ENCODE results near the gene BNC2.

BNC2 gene

GRCh38 chr9:16623989-16624743, 246.3 kb downstream of the BNC2 start:
- no peak overlapping the region for H3K4me3 Mint-ChIP-seq
- no peaks in the 10 kb centered on the region for H3K36me3 Mint-ChIP-seq (ENCODE audit: low read depth)
- H3K27me3 Mint-ChIP-seq = no peaks in the 10 kb centered on the region
- no peaks in the 10 kb centered on the region for H3K4me1 Mint-ChIP-seq (ENCODE audit: low read depth)
- no peak overlapping the region for H3K27ac Mint-ChIP-seq
- no peaks in the 10 kb centered on the region for H3K9me3 Mint-ChIP-seq

- Mint-ChIP-seq H3K27ac (no peak overlapping the region), H3K4me1 (ENCODE audit: low read depth) (no peaks in the 10 kb centered on the region), H3K36me3 (ENCODE audit: low read depth) (no peaks in the 10 kb centered on the region), H3K4me3 (no peak overlapping the region), H3K27me3 (peaks cover 3% of the 10 kb centered on the region), H3K9me3 (no peaks in the 10 kb centered on the region)
Observed at GRCh38 chr9:16622541-16622940, 247.9 kb downstream of the BNC2 start.

- Mint-ChIP-seq H3K4me3 (no peak overlapping the region), H3K27me3 (peaks cover 3% of the 10 kb centered on the region), H3K4me1 (ENCODE audit: low read depth) (no peaks in the 10 kb centered on the region), H3K36me3 (ENCODE audit: low read depth) (no peaks in the 10 kb centered on the region), H3K9me3 (no peaks in the 10 kb centered on the region), H3K27ac (no peak overlapping the region)
Observed at GRCh38 chr9:16619914-16620520, 250.5 kb downstream of the BNC2 start.

- no peak overlapping the region for H3K4me3 Mint-ChIP-seq
- no peaks in the 10 kb centered on the region for H3K36me3 Mint-ChIP-seq (ENCODE audit: low read depth)
- H3K27me3 Mint-ChIP-seq = peaks cover 3% of the 10 kb centered on the region
- H3K9me3 Mint-ChIP-seq = no peaks in the 10 kb centered on the region
- no peaks in the 10 kb centered on the region for H3K4me1 Mint-ChIP-seq (ENCODE audit: low read depth)
- no peak overlapping the region for H3K27ac Mint-ChIP-seq
Observed at GRCh38 chr9:16619402-16619801, 251.1 kb downstream of the BNC2 start.

GRCh38 chr9:16618524-16618923, 251.9 kb downstream of the BNC2 start:
- H3K36me3 Mint-ChIP-seq (ENCODE audit: low read depth) = no peaks in the 10 kb centered on the region
- H3K4me3 Mint-ChIP-seq = no peak overlapping the region
- no peak overlapping the region for H3K27ac Mint-ChIP-seq
- no peaks in the 10 kb centered on the region for H3K9me3 Mint-ChIP-seq
- no peaks in the 10 kb centered on the region for H3K4me1 Mint-ChIP-seq (ENCODE audit: low read depth)
- H3K27me3 Mint-ChIP-seq = peaks cover 3% of the 10 kb centered on the region

GRCh38 chr9:16616686-16617085, 253.8 kb downstream of the BNC2 start:
- H3K4me1 Mint-ChIP-seq (ENCODE audit: low read depth) = no peaks in the 10 kb centered on the region
- H3K27me3 Mint-ChIP-seq = peaks cover 3% of the 10 kb centered on the region
- no peak overlapping the region for H3K27ac Mint-ChIP-seq
- H3K9me3 Mint-ChIP-seq = no peaks in the 10 kb centered on the region
- H3K36me3 Mint-ChIP-seq (ENCODE audit: low read depth) = no peaks in the 10 kb centered on the region
- no peak overlapping the region for H3K4me3 Mint-ChIP-seq

- Mint-ChIP-seq H3K4me3 (no peak overlapping the region), H3K4me1 (ENCODE audit: low read depth) (no peaks in the 10 kb centered on the region), H3K27me3 (peaks cover 3% of the 10 kb centered on the region), H3K27ac (no peak overlapping the region), H3K9me3 (no peaks in the 10 kb centered on the region), H3K36me3 (ENCODE audit: low read depth) (no peaks in the 10 kb centered on the region)
Observed at GRCh38 chr9:16615451-16615850, 255.0 kb downstream of the BNC2 start.

GRCh38 chr9:16613605-16614004, 256.9 kb downstream of the BNC2 start:
- Mint-ChIP-seq H3K27me3 (peaks cover 3% of the 10 kb centered on the region), H3K36me3 (ENCODE audit: low read depth) (no peaks in the 10 kb centered on the region), H3K4me3 (no peak overlapping the region), H3K27ac (no peak overlapping the region), H3K4me1 (ENCODE audit: low read depth) (no peaks in the 10 kb centered on the region), H3K9me3 (no peaks in the 10 kb centered on the region)

GRCh38 chr9:16613051-16613450, 257.4 kb downstream of the BNC2 start:
- no peaks in the 10 kb centered on the region for H3K4me1 Mint-ChIP-seq (ENCODE audit: low read depth)
- H3K4me3 Mint-ChIP-seq = no peak overlapping the region
- no peaks in the 10 kb centered on the region for H3K9me3 Mint-ChIP-seq
- peaks cover under 1% of the 10 kb centered on the region for H3K27me3 Mint-ChIP-seq
- H3K27ac Mint-ChIP-seq = no peak overlapping the region
- H3K36me3 Mint-ChIP-seq (ENCODE audit: low read depth) = no peaks in the 10 kb centered on the region

- H3K27ac Mint-ChIP-seq = no peak overlapping the region
- no peaks in the 10 kb centered on the region for H3K4me1 Mint-ChIP-seq (ENCODE audit: low read depth)
- no peaks in the 10 kb centered on the region for H3K27me3 Mint-ChIP-seq
- no peak overlapping the region for H3K4me3 Mint-ChIP-seq
- no peaks in the 10 kb centered on the region for H3K9me3 Mint-ChIP-seq
- no peaks in the 10 kb centered on the region for H3K36me3 Mint-ChIP-seq (ENCODE audit: low read depth)
Observed at GRCh38 chr9:16612627-16613026, 257.8 kb downstream of the BNC2 start.

- no peaks in the 10 kb centered on the region for H3K4me1 Mint-ChIP-seq (ENCODE audit: low read depth)
- no peak overlapping the region for H3K27ac Mint-ChIP-seq
- H3K27me3 Mint-ChIP-seq = no peaks in the 10 kb centered on the region
- H3K9me3 Mint-ChIP-seq = no peaks in the 10 kb centered on the region
- no peaks in the 10 kb centered on the region for H3K36me3 Mint-ChIP-seq (ENCODE audit: low read depth)
- no peak overlapping the region for H3K4me3 Mint-ChIP-seq
Observed at GRCh38 chr9:16611983-16612382, 258.5 kb downstream of the BNC2 start.

GRCh38 chr9:16611001-16611400, 259.5 kb downstream of the BNC2 start:
- Mint-ChIP-seq H3K36me3 (ENCODE audit: low read depth) (no peaks in the 10 kb centered on the region), H3K4me3 (no peak overlapping the region), H3K27ac (no peak overlapping the region), H3K9me3 (no peaks in the 10 kb centered on the region), H3K27me3 (no peaks in the 10 kb centered on the region), H3K4me1 (ENCODE audit: low read depth) (no peaks in the 10 kb centered on the region)

GRCh38 chr9:16610538-16610937, 259.9 kb downstream of the BNC2 start:
- Mint-ChIP-seq H3K9me3 (no peaks in the 10 kb centered on the region), H3K27me3 (no peaks in the 10 kb centered on the region), H3K4me1 (ENCODE audit: low read depth) (no peaks in the 10 kb centered on the region), H3K36me3 (ENCODE audit: low read depth) (no peaks in the 10 kb centered on the region), H3K27ac (no peak overlapping the region), H3K4me3 (no peak overlapping the region)

GRCh38 chr9:16608906-16609305, 261.6 kb downstream of the BNC2 start:
- H3K36me3 Mint-ChIP-seq (ENCODE audit: low read depth) = no peaks in the 10 kb centered on the region
- no peak overlapping the region for H3K27ac Mint-ChIP-seq
- H3K27me3 Mint-ChIP-seq = no peaks in the 10 kb centered on the region
- H3K9me3 Mint-ChIP-seq = peaks cover 4% of the 10 kb centered on the region
- no peak overlapping the region for H3K4me3 Mint-ChIP-seq
- H3K4me1 Mint-ChIP-seq (ENCODE audit: low read depth) = no peaks in the 10 kb centered on the region

- no peak overlapping the region for H3K27ac Mint-ChIP-seq
- H3K27me3 Mint-ChIP-seq = no peaks in the 10 kb centered on the region
- no peak overlapping the region for H3K4me3 Mint-ChIP-seq
- H3K9me3 Mint-ChIP-seq = peaks cover 4% of the 10 kb centered on the region
- no peaks in the 10 kb centered on the region for H3K4me1 Mint-ChIP-seq (ENCODE audit: low read depth)
- H3K36me3 Mint-ChIP-seq (ENCODE audit: low read depth) = no peaks in the 10 kb centered on the region
Observed at GRCh38 chr9:16602494-16602893, 268.0 kb downstream of the BNC2 start.

- no peaks in the 10 kb centered on the region for H3K4me1 Mint-ChIP-seq (ENCODE audit: low read depth)
- H3K9me3 Mint-ChIP-seq = peaks cover 4% of the 10 kb centered on the region
- no peak overlapping the region for H3K27ac Mint-ChIP-seq
- H3K27me3 Mint-ChIP-seq = no peaks in the 10 kb centered on the region
- H3K4me3 Mint-ChIP-seq = no peak overlapping the region
- no peaks in the 10 kb centered on the region for H3K36me3 Mint-ChIP-seq (ENCODE audit: low read depth)
Observed at GRCh38 chr9:16601991-16602390, 268.5 kb downstream of the BNC2 start.
